ENCODE results near the gene DNAH12. TPM values are rescaled to one million over a fixed set of nuclear protein-coding genes. Genes with fewer than 3 reads are reported as not detected.
"Not testable (repeated sequence)": the region's sequence is repeated elsewhere in the genome, so short reads cannot be mapped to it uniquely, and the experiment has no call there.

The DNAH12 gene
- total RNA-seq, 2 experiments from 2014 or later: 0.05 TPM; not detected in 1

DNA sequence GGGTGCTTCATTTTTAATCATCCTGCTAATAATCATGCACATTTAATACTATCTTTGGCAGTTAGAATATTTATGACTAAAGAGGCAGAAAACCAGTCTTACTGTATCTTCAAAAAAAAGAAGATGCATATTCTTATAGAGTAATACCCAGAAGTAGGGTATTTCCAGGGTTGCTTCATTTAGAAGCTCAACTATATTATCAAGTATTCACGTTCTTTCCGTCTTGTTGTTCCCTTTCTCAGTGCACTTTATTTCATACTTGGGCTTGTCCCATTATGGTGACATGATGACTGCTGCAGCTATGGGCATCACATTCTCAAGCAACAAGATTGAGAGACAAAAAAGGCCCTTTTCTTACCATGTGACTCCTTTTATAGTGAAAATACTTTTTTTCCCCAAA lies 154.9 kb downstream of the DNAH12 start:
- no peak for DNase-seq
- Mint-ChIP-seq H3K4me1 (ENCODE audit: low read depth) (no peaks in the 10 kb centered on the region), H3K4me3 (no peak overlapping the region), H3K36me3 (ENCODE audit: low read depth) (no peaks in the 10 kb centered on the region), H3K27me3 (ENCODE audit: low read depth) (no peaks in the 10 kb centered on the region), H3K9me3 (no peaks in the 10 kb centered on the region), H3K27ac (no peak overlapping the region)
- intact Hi-C loops (cut with micrococcal nuclease): no loop called here
- CTCF ChIA-PET: interaction anchor here (0.6 kb wide), 1 partner anchor 30 kb away, joined by 3 read pairs; no protein-coding TSS in a partner anchor

DNA sequence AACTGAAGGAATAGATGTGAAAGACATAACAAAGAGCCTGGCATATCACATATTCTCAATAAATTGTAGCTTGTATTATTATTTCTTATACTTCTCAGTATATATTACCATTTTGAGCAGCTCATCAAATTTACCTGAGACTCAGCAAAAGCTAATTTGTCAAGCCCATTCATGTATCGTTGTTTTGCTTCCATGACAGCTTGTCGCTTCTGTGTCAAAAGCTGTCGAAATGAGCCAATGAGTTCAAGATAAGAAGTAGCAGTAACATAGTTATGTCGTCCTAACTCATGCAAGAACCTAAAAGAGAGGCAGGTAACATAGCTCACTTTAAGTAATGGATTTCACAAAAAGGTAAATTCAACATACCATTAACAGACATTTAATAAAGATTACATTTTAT lies 157.8 kb downstream of the DNAH12 start:
- Mint-ChIP-seq H3K4me1 (ENCODE audit: low read depth) (no peaks in the 10 kb centered on the region), H3K9me3 (no peaks in the 10 kb centered on the region), H3K4me3 (no peak overlapping the region), H3K27ac (no peak overlapping the region), H3K27me3 (ENCODE audit: low read depth) (no peaks in the 10 kb centered on the region), H3K36me3 (ENCODE audit: low read depth) (no peaks in the 10 kb centered on the region)
- no peak for DNase-seq
- intact Hi-C loops (cut with micrococcal nuclease): no loop called here
- CTCF ChIA-PET: interaction anchor here (0.6 to 1.3 kb wide), 3 partner anchors 9 to 373 kb away, joined by 3 to 4 read pairs (median 4); no protein-coding TSS in a partner anchor

DNA sequence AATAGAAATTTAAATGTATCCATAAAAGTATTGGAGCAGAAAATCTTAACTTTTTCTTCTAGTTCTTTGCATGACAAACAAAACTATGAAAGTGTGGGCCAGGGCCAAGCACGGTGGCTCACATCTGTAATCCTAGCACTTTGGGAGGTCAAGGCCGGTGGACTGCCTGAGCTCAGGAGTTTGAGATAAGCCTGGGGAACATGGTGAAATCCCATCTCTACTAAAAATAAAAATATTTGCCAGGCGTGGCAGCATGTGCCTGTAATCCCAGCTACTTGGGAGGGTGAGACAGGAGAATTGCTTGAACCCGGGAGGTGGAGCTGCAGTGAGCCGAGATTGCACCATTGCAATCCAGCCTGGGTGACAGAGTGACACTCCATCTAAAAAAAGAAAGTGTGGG lies 158.6 kb downstream of the DNAH12 start:
- no peaks in the 10 kb centered on the region for H3K4me1 Mint-ChIP-seq (ENCODE audit: low read depth)
- CTCF ChIA-PET: interaction anchor here (0.9 kb wide), 1 partner anchor 12 kb away, joined by 3 read pairs; no protein-coding TSS in a partner anchor
- no peaks in the 10 kb centered on the region for H3K27me3 Mint-ChIP-seq (ENCODE audit: low read depth)
- H3K4me3 Mint-ChIP-seq: no peak overlapping the region
- no peaks in the 10 kb centered on the region for H3K36me3 Mint-ChIP-seq (ENCODE audit: low read depth)
- intact Hi-C loops (cut with micrococcal nuclease): no loop called here
- H3K9me3 Mint-ChIP-seq: no peaks in the 10 kb centered on the region
- no peak for DNase-seq
- H3K27ac Mint-ChIP-seq: no peak overlapping the region

GRCh38 chr3:57383838-57384237 lies 160.3 kb downstream of the DNAH12 start:
- DNase-seq: no peak
- H3K4me3 Mint-ChIP-seq: no peak overlapping the region
- H3K27ac Mint-ChIP-seq: no peak overlapping the region
- H3K36me3 Mint-ChIP-seq (ENCODE audit: low read depth): no peaks in the 10 kb centered on the region
- H3K9me3 Mint-ChIP-seq: no peaks in the 10 kb centered on the region
- H3K27me3 Mint-ChIP-seq (ENCODE audit: low read depth): no peaks in the 10 kb centered on the region
- no peaks in the 10 kb centered on the region for H3K4me1 Mint-ChIP-seq (ENCODE audit: low read depth)
- intact Hi-C loops (cut with micrococcal nuclease): no loop called here
- CTCF ChIA-PET: no interaction called here

- Mint-ChIP-seq H3K4me1 (ENCODE audit: low read depth) (no peaks in the 10 kb centered on the region), H3K36me3 (ENCODE audit: low read depth) (no peaks in the 10 kb centered on the region), H3K27me3 (ENCODE audit: low read depth) (no peaks in the 10 kb centered on the region), H3K27ac (no peak overlapping the region), H3K9me3 (no peaks in the 10 kb centered on the region), H3K4me3 (no peak overlapping the region)
- CTCF ChIA-PET: interaction anchor here (1.2 kb wide), 1 partner anchor 527 kb away, joined by 4 read pairs; no protein-coding TSS in a partner anchor
- no peak for DNase-seq
- intact Hi-C loops (cut with micrococcal nuclease): no loop called here
Observed at GRCh38 chr3:57383406-57383805, 160.7 kb downstream of the DNAH12 start.

GRCh38 chr3:57382933-57383332 lies 161.2 kb downstream of the DNAH12 start:
- Mint-ChIP-seq H3K9me3 (no peaks in the 10 kb centered on the region), H3K27ac (no peak overlapping the region), H3K36me3 (ENCODE audit: low read depth) (no peaks in the 10 kb centered on the region), H3K4me1 (ENCODE audit: low read depth) (no peaks in the 10 kb centered on the region), H3K27me3 (ENCODE audit: low read depth) (no peaks in the 10 kb centered on the region), H3K4me3 (no peak overlapping the region)
- no peak for DNase-seq
- intact Hi-C loops (cut with micrococcal nuclease): no loop called here
- CTCF ChIA-PET: interaction anchor here (1.2 kb wide), 1 partner anchor 527 kb away, joined by 4 read pairs; no protein-coding TSS in a partner anchor

GRCh38 chr3:57370341-57370740 lies 173.8 kb downstream of the DNAH12 start:
- Mint-ChIP-seq H3K9me3 (peaks cover 6% of the 10 kb centered on the region), H3K27me3 (ENCODE audit: low read depth) (peaks cover under 1% of the 10 kb centered on the region), H3K27ac (no peak overlapping the region), H3K36me3 (ENCODE audit: low read depth) (no peaks in the 10 kb centered on the region), H3K4me1 (ENCODE audit: low read depth) (no peaks in the 10 kb centered on the region), H3K4me3 (no peak overlapping the region)
- no peak for DNase-seq
- CTCF ChIA-PET: interaction anchor here (1.0 kb wide), 1 partner anchor 27 kb away, joined by 3 read pairs; no protein-coding TSS in a partner anchor
- intact Hi-C loops (cut with micrococcal nuclease): no loop called here

- DNase-seq; H3K4me1 Mint-ChIP-seq (ENCODE audit: low read depth); H3K36me3 Mint-ChIP-seq (ENCODE audit: low read depth); CTCF ChIA-PET; H3K9me3 Mint-ChIP-seq; H3K4me3 Mint-ChIP-seq; intact Hi-C loops (cut with micrococcal nuclease); H3K27ac Mint-ChIP-seq; H3K27me3 Mint-ChIP-seq (ENCODE audit: low read depth): not testable (repeated sequence)
Observed at GRCh38 chr3:57365089-57365488, 179.1 kb downstream of the DNAH12 start.

GRCh38 chr3:57356275-57356674 lies 187.9 kb downstream of the DNAH12 start:
- H3K27me3 Mint-ChIP-seq (ENCODE audit: low read depth); H3K9me3 Mint-ChIP-seq; H3K27ac Mint-ChIP-seq; H3K4me1 Mint-ChIP-seq (ENCODE audit: low read depth); H3K36me3 Mint-ChIP-seq (ENCODE audit: low read depth); CTCF ChIA-PET; H3K4me3 Mint-ChIP-seq; DNase-seq; intact Hi-C loops (cut with micrococcal nuclease): not testable (repeated sequence)

DNA sequence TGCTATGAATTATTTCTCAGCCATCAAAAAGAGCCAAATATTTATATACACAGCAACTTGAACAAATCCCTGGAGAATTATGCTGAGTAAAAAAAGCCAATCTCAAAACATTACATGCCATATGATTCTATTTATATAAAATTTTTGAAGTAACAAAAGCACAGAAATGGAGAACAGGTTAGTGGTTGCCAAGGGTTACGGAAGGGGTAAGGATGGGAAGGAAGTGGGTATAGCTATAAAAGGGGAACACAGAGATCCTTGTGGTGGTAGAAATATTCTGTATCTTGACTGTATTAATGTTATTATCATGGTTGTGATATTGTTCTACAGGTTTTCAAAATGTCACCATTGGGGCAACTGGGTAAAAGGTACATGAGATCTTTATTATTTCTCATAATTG lies 189.4 kb downstream of the DNAH12 start:
- Mint-ChIP-seq H3K4me3 (no peak overlapping the region), H3K4me1 (ENCODE audit: low read depth) (peaks cover 3% of the 10 kb centered on the region), H3K9me3 (no peaks in the 10 kb centered on the region), H3K27ac (no peak overlapping the region), H3K36me3 (ENCODE audit: low read depth) (no peaks in the 10 kb centered on the region), H3K27me3 (ENCODE audit: low read depth) (no peaks in the 10 kb centered on the region)
- intact Hi-C loops (cut with micrococcal nuclease): no loop called here
- DNase-seq: no peak
- CTCF ChIA-PET: no interaction called here

GRCh38 chr3:57350271-57350670 lies 193.9 kb downstream of the DNAH12 start:
- CTCF ChIA-PET: no interaction called here
- no peak overlapping the region for H3K4me3 Mint-ChIP-seq
- H3K27me3 Mint-ChIP-seq (ENCODE audit: low read depth): peaks cover 3% of the 10 kb centered on the region
- H3K36me3 Mint-ChIP-seq (ENCODE audit: low read depth): no peaks in the 10 kb centered on the region
- H3K9me3 Mint-ChIP-seq: no peaks in the 10 kb centered on the region
- H3K4me1 Mint-ChIP-seq (ENCODE audit: low read depth): peaks cover 3% of the 10 kb centered on the region
- no peak overlapping the region for H3K27ac Mint-ChIP-seq
- DNase-seq: no peak
- intact Hi-C loops (cut with micrococcal nuclease): no loop called here

GRCh38 chr3:57339071-57339642 lies 205.0 kb downstream of the DNAH12 start:
- intact Hi-C loops (cut with micrococcal nuclease); H3K4me3 Mint-ChIP-seq: not testable (repeated sequence)

GRCh38 chr3:57338272-57339070 lies 205.7 kb downstream of the DNAH12 start:
- intact Hi-C loops (cut with micrococcal nuclease); H3K27me3 Mint-ChIP-seq (ENCODE audit: low read depth); H3K4me1 Mint-ChIP-seq (ENCODE audit: low read depth); H3K9me3 Mint-ChIP-seq; CTCF ChIA-PET; H3K4me3 Mint-ChIP-seq; H3K36me3 Mint-ChIP-seq (ENCODE audit: low read depth); H3K27ac Mint-ChIP-seq; DNase-seq: not testable (repeated sequence)

More at GRCh38 chr3:57339071-57339642, 205.0 kb downstream of the DNAH12 start:
- H3K27ac Mint-ChIP-seq; H3K9me3 Mint-ChIP-seq; H3K27me3 Mint-ChIP-seq (ENCODE audit: low read depth); DNase-seq; H3K4me1 Mint-ChIP-seq (ENCODE audit: low read depth); H3K36me3 Mint-ChIP-seq (ENCODE audit: low read depth); CTCF ChIA-PET: not testable (repeated sequence)

All from activated naive CD4-positive, alpha-beta T cell treated with anti-CD3 and anti-CD28 coated beads for 36 hours (primary cell).